ENCODE results near the gene COMMD6. TPM values are rescaled to one million over a fixed set of nuclear protein-coding genes. Genes with fewer than 3 reads are reported as not detected.
A peak's percentile ranks its signal among the peaks of the same experiment; 100 is the strongest.

Gene COMMD6
- total and polyA plus RNA-seq, 2 of the 13 experiments (the other 11 are each of a cell fraction or from before 2014, with no cell fraction given): 97.0 to 164 TPM

DNA sequence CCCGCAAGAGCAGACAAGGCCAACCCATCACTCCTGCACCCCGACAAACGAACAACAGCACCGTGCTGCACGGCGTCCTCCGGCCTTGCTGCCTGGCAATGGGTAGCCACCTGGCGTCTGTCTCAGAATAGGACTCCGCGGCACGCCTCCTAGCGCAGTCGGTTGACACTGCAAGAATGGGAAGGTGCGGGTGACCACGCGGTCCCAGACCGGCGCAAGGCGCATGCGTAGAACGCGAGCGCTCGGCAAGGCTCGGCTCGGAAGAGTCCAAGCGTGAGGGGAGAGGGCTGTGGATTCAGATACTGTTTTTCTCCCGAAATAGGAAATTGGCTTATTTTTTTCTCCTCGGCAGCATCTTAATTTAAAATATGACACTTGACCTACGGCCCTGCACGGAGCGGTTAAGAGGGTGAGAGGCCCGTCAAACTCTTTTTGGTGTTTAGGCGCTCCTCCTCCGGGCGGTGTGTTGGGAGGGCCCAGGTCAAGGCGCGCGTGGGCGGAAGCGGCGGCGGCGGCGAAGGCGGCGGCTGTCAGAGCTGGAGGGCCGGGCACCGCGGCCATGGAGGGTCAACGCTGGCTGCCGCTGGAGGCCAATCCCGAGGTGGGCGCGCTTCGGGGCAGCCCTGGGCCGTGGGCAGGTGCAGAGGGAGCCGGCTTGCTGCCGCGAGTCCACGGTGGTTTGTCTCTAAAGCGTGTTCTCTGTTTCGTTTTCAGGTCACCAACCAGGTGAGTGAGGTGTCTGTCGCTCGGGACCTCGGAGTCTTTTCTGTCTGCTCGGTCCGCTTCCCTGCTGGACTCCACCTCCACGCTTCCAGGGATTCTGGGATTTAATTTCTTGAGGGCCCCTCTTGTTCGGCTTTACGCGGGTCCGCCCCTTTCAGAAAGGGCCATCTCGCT, 11.9 kb upstream of the COMMD6 start, which contains the start of gene UCHL3 (continued):
- TF ChIP-seq NAIF1 (CRISPR knock-in tag; IDR thresholded peaks at IDR 0.05; ENCODE audit: borderline replicate concordance) (no peak; the same call in 1 of the 2 replicates), ZNF564 (CRISPR knock-in tag; IDR thresholded peaks at IDR 0.05) (no peak; the same call in none of the 2 replicates), NR2F6 (IDR thresholded peaks at IDR 0.05) (peak; percentile 26; the same call in 1 of the 2 replicates), NR2F6 (CRISPR knock-in tag; IDR thresholded peaks at IDR 0.05) (peak; percentile 52; the same call in 1 of the 2 replicates), FOXJ3 (CRISPR knock-in tag; IDR thresholded peaks at IDR 0.05; ENCODE audit: borderline replicate concordance) (no peak), TMF1 (CRISPR knock-in tag; IDR thresholded peaks at IDR 0.05; ENCODE audit: low read depth) (no peak), KDM1A (CRISPR knock-in tag; IDR thresholded peaks at IDR 0.05) (no peak), ZNF224 (CRISPR knock-in tag; IDR thresholded peaks at IDR 0.05) (peak; percentile 95), ZNF484 (CRISPR knock-in tag; IDR thresholded peaks at IDR 0.05; ENCODE audit: borderline replicate concordance, low read depth) (no peak), KDM3A (CRISPR knock-in tag; IDR thresholded peaks at IDR 0.05; ENCODE audit: low read depth) (peak; percentile 55; the same call in 1 of the 2 replicates), ATF1 (CRISPR knock-in tag; IDR thresholded peaks at IDR 0.05) (no peak), ZFP41 (CRISPR knock-in tag; IDR thresholded peaks at IDR 0.05; ENCODE audit: borderline replicate concordance) (no peak; the same call in 1 of the 2 replicates), ZNF883 (CRISPR knock-in tag; IDR thresholded peaks at IDR 0.05; ENCODE audit: not compliant biosample characterization) (no peak), AHR (CRISPR knock-in tag; IDR thresholded peaks at IDR 0.05) (no peak), ZNF30 (CRISPR knock-in tag; IDR thresholded peaks at IDR 0.05) (no peak), ZNF562 (CRISPR knock-in tag; IDR thresholded peaks at IDR 0.05; ENCODE audit: borderline replicate concordance) (no peak)
- TF ChIP-seq, protein P1, sequence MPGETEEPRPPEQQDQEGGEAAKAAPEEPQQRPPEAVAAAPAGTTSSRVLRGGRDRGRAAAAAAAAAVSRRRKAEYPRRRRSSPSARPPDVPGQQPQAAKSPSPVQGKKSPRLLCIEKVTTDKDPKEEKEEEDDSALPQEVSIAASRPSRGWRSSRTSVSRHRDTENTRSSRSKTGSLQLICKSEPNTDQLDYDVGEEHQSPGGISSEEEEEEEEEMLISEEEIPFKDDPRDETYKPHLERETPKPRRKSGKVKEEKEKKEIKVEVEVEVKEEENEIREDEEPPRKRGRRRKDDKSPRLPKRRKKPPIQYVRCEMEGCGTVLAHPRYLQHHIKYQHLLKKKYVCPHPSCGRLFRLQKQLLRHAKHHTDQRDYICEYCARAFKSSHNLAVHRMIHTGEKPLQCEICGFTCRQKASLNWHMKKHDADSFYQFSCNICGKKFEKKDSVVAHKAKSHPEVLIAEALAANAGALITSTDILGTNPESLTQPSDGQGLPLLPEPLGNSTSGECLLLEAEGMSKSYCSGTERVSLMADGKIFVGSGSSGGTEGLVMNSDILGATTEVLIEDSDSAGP (CRISPR knock-in tag; IDR thresholded peaks at IDR 0.05; ENCODE audit: borderline replicate concordance): peak; percentile 91
- TF ChIP-seq, protein P2, sequence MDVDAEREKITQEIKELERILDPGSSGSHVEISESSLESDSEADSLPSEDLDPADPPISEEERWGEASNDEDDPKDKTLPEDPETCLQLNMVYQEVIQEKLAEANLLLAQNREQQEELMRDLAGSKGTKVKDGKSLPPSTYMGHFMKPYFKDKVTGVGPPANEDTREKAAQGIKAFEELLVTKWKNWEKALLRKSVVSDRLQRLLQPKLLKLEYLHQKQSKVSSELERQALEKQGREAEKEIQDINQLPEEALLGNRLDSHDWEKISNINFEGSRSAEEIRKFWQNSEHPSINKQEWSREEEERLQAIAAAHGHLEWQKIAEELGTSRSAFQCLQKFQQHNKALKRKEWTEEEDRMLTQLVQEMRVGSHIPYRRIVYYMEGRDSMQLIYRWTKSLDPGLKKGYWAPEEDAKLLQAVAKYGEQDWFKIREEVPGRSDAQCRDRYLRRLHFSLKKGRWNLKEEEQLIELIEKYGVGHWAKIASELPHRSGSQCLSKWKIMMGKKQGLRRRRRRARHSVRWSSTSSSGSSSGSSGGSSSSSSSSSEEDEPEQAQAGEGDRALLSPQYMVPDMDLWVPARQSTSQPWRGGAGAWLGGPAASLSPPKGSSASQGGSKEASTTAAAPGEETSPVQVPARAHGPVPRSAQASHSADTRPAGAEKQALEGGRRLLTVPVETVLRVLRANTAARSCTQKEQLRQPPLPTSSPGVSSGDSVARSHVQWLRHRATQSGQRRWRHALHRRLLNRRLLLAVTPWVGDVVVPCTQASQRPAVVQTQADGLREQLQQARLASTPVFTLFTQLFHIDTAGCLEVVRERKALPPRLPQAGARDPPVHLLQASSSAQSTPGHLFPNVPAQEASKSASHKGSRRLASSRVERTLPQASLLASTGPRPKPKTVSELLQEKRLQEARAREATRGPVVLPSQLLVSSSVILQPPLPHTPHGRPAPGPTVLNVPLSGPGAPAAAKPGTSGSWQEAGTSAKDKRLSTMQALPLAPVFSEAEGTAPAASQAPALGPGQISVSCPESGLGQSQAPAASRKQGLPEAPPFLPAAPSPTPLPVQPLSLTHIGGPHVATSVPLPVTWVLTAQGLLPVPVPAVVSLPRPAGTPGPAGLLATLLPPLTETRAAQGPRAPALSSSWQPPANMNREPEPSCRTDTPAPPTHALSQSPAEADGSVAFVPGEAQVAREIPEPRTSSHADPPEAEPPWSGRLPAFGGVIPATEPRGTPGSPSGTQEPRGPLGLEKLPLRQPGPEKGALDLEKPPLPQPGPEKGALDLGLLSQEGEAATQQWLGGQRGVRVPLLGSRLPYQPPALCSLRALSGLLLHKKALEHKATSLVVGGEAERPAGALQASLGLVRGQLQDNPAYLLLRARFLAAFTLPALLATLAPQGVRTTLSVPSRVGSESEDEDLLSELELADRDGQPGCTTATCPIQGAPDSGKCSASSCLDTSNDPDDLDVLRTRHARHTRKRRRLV (CRISPR knock-in tag; IDR thresholded peaks at IDR 0.05): no peak
- TF ChIP-seq, protein P3, sequence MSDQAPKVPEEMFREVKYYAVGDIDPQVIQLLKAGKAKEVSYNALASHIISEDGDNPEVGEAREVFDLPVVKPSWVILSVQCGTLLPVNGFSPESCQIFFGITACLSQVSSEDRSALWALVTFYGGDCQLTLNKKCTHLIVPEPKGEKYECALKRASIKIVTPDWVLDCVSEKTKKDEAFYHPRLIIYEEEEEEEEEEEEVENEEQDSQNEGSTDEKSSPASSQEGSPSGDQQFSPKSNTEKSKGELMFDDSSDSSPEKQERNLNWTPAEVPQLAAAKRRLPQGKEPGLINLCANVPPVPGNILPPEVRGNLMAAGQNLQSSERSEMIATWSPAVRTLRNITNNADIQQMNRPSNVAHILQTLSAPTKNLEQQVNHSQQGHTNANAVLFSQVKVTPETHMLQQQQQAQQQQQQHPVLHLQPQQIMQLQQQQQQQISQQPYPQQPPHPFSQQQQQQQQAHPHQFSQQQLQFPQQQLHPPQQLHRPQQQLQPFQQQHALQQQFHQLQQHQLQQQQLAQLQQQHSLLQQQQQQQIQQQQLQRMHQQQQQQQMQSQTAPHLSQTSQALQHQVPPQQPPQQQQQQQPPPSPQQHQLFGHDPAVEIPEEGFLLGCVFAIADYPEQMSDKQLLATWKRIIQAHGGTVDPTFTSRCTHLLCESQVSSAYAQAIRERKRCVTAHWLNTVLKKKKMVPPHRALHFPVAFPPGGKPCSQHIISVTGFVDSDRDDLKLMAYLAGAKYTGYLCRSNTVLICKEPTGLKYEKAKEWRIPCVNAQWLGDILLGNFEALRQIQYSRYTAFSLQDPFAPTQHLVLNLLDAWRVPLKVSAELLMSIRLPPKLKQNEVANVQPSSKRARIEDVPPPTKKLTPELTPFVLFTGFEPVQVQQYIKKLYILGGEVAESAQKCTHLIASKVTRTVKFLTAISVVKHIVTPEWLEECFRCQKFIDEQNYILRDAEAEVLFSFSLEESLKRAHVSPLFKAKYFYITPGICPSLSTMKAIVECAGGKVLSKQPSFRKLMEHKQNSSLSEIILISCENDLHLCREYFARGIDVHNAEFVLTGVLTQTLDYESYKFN (CRISPR knock-in tag; conservative IDR thresholded peaks at IDR 0.05): 0 out of 2 replicates have a peak, but pooled peaks have one; percentile 44

All from HepG2 (cell line).